Endothelial cell of hepatic sinusoid (primary cell): ENCODE data around the gene PGBD5.

Source experiments
- in situ Hi-C: cut with HindIII; loops from 2 replicates; pipeline ENCODE4 v1.10.0; 2017; ENCODE audit warnings: low sequenced_read_pairs

PGBD5 gene

DNA sequence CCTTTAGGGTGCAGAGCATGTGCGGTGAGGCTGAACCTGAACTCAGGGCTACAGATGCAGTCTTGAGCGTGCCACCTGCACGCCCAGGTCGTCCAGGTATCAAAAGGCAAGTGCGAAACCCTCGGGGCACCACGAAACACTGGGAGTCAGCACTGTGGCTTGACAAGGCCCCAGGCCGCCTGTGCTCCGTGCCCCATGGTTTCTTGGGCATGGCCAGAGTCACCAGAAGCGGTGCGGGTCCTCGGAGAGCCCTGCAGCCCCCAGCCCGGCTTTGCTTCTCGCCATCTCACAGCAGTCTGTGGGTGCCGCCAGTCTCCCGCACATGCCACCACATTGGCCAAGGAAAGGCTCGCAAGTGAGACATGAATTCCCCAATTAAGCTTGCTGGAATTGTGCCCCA lies 117.3 kb downstream of the PGBD5 start:
- in situ Hi-C loops: no loop called here

DNA sequence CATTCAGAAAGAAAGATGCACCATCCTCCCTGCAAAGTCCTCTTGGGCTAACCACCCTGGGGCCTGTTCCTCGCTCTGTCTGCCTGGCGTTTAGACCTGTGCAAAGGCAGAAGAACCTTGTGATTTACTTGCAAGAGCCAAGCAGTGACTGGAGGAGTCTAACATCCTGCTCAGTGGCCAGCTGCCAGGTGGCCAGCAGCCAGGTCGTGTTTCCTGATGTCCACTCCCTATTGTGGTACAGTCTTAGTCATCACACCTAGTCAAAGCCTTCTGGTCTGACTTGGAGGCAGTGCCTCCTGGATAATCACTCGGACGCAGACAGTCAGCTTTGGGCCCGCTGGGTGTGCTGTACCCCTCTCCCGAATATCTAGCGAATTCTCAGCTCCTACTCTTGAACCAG lies 118.1 kb downstream of the PGBD5 start:
- in situ Hi-C loops: no loop called here

DNA sequence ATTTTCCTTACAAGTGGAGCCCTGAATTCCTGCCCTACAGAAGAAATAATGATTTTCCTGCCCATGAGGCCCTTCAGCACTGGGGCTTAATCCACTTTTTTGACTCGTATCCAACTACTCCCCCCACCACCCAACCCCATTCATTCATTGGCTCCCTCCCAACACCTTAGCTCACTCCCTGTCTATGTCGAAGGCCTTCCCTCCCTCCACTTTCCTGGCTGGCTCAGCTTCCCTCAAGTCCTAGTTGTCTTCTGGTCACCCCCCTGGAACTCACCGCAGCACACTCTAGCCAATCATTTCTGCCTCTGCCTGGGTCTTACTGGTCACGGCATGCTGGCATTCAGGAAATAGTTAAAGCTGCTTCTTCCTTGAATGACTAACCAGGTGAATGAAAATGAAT lies 118.9 kb downstream of the PGBD5 start:
- in situ Hi-C loops: no loop called here

DNA sequence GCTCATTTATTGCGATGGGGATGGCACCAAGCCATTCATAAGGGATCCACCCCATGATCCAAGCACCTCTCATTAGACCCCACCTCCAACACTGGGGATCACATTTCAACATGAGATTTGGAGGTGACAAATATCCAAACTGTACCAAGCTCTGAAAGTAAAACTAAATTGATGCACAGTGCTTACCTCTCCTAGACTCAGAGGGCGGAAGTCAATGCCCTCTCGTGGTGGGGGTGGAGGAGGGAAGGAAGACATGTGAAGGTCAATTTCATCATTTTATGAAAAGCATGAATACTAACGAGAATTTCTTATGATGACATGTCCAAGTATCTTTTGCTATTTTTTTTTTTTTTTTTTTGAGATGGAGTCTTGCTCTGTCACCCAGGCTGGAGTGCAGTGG lies 120.0 kb downstream of the PGBD5 start:
- in situ Hi-C loops: no loop called here

DNA sequence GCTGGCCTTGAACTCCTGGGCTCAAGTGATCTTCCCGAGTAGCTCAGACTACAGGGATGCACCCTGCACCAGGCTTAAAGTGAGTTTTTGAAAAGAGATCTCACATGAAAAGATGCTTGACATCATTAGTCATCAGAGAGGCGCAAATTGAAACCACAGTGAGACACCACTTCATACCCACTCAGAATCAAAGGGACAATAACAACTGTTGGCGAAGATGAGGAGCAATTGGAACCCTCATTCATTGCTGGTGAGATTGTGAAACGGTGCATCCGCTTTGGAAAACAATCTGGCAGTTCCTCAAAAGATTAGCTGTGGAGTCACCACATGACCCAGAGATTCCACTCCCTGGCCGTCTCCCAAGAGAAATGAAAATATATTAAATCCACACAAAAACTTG lies 122.3 kb downstream of the PGBD5 start:
- in situ Hi-C loops: no loop called here

DNA sequence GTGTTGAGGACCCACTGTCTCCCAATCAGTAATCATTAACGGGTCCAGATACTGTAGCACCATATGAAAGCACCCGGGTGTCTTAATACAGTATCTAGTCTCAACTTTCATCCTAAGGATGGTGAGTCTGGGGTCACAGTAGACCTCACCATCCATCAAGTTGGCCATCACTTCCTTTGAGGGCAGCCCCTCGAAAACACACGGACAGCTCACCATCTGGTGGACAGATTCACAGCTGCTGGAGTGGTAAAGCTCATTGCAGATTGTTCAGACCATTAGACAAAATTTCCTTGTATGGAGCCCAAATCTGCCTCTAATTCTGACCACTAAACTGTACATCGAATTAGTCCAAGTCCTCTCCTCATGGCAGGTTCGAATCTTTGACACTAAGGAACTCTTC lies 123.1 kb downstream of the PGBD5 start:
- in situ Hi-C loops: no loop called here

DNA sequence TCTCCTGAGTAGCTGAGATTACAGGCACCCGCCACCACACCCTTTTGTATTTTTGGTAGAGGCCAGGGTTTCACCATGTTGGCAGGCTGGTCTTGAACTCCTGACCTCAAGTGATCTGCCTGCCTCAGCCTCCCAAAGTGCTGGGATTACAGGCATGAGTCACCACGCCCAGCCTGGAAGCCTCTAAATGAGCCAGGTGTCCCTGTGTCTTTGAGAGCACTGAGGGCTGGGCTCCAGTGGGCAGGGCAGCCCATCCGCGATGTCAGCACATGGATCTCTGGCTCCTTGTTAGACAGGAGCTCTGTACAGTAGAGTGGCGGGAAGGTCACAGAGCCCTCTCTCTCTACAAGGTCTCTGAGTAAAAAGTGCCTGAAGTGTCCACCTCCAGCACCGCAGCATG lies 124.3 kb downstream of the PGBD5 start:
- in situ Hi-C loops: no loop called here

DNA sequence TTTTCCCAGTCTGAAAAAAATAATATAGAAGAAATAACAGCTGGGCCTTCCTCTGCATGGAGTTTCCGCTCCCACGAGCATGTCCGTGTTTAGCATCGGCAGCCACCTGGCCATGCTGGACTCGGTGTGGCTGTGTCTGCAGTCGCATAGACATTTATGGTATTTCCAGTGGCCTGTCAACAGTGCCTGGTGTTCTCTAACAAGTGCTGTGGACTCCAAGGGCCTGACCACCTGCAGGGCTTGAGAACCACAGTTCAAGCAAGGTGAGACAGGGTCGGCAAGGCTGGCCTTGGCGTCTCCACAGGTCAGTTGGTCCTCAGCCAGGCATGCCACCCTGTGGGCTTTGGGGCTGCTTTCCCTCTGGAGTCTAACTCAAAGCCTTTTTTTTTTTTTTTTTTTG lies 124.8 kb downstream of the PGBD5 start:
- in situ Hi-C loops: no loop called here

DNA sequence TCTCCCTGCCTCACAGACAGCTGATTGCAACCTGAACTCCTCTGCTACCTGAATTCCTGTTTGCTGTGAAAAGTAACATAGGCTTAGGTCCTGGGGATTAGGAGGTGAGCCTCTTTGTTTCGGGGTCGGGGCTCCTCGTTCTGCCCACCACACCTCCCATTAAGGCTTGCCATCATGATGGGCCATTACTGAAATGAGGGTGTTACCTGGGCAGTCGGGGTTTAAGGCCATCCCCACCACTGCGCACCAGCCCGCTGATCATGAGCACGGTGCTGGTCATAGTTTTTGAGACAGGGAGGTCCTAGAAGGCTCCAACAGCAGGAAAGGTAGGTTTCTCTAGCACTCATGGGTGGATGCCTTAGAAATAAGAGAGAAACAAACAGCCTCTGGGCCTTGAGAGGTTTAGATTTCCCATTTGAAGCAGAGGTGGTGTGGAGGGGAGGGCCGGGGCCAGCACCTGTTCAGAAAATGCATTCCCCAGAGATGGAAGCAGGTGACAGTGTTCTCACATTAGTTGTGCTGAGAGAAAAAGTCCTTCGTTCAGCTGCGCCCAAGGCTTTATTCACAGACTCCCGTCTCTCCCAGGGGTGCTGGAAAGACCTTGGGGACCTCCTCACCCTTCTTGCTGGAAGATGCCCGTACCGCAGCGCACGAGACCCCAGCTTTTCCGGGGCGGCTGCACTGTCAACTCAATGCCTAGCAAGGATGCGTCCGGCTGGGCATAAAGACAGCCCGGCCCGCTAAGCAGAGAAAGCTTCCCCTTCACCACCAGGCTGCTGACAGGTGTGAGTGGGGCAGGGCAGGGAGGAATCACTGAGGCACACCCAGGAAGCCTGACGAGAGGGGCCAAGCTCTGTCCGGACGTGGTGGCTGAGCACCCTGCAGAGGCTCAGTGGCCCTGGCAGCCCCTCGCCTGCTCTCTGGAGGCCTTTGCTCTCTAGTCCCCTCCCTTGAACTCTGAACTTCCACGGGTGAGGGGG lies 125.5 kb downstream of the PGBD5 start:
- in situ Hi-C loops: no loop called here

DNA sequence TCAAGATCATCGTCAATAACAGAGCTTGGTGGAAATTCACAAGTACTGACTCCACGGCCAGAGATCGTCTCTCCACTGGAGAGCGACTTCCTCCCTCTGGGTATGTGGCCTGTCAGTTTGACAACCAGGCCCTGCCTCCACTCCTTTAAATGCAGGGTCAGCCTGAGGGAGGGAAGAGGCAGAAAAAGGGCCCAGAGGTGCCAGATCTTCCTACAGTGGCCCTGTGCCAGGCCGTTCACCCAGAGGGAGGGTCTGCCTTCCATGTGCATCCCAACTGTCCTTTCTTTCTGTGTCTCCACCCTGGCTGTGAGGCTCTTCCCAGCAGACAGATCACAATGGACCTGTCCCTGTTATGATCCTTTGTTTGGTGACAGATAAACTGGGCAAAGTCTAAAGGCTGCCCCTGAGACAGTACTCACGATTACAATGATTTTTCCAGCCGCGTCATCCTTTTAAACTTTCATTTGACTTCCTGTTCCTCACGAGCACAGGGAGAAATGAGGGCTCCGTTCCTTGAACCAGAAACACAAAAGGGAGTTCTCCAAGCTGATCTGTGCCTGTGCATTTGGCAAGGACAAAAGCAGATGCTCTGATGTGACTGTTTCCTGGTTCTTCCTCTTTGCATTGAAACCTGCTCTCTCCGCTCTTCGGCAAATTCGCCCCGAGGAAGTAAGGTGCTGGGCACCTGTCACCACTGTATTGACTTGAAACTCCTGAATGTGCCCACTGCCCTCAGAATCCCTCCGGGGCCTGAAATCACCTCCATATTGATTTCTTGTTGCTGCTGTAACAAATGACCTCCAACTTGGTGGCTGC lies 126.7 kb downstream of the PGBD5 start:
- in situ Hi-C loops: no loop called here

DNA sequence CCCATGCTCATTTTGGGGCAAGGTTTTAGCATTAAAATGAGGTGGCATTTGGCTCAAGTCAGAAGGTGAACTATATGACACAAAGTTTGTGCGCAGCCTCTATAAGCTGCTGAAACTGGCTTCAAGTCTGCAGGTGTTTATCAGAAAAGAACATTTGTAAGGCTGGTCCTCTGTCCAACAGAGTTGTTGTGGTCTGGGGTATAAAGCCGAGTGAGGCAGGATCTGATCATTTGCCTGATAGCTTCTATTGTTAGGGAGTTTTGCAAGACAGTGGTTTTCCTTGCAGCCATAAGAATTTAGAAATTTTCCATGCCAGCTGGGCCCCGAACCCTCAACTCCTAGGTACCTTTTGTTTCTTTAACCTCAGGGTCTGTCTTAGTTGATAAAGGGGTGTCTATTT lies 130.8 kb downstream of the PGBD5 start:
- in situ Hi-C loops: no loop called here

DNA sequence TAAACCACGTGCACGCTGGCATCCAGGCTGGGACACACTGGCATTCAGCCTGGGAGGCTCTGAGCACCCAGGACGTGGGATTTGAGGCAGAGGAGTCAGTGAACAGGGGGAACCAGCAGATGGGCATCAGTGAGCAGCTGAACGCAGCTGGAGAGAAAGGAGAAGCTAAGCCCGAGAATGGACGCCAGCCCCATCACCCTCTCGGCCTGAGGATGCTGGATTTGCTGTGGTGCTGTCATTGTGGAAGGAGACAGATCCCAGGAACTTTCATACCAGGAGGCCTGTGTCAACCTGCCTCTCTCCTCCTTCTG lies 132.8 kb downstream of the PGBD5 start:
- in situ Hi-C loops: no loop called here

DNA sequence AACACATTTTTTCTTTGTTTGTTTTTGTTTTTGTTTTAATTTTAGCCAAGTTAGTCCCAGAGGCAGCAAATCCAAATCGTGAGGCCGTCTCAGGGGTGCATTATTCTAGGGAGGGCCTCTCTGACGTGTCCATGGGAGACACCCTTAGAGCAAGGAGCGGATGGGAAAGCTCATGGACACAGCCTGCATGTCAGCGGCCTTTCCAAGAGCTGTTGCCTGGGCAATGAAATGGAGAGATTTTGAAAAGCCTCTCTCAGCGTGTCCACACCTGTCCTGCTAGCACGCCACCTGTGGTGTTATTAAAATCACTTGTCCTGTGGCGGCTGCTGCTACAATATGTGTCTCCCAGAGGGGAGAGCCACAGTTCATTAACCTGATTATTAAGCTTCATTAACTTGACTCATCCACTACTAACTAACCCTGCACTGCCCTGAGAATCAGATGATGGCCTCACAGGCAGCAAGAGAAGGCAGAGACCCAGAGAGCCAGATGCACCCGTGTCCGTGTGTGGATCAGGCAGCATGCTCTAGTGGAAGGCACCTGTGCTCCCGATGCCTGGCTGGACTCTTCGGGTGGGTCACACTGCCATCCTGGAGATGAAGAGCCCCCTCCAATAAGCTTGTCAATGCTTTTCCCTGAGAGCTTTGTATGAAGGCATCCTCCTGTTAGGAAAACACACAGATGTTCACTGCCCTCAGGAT lies 133.3 kb downstream of the PGBD5 start:
- in situ Hi-C loops: no loop called here

DNA sequence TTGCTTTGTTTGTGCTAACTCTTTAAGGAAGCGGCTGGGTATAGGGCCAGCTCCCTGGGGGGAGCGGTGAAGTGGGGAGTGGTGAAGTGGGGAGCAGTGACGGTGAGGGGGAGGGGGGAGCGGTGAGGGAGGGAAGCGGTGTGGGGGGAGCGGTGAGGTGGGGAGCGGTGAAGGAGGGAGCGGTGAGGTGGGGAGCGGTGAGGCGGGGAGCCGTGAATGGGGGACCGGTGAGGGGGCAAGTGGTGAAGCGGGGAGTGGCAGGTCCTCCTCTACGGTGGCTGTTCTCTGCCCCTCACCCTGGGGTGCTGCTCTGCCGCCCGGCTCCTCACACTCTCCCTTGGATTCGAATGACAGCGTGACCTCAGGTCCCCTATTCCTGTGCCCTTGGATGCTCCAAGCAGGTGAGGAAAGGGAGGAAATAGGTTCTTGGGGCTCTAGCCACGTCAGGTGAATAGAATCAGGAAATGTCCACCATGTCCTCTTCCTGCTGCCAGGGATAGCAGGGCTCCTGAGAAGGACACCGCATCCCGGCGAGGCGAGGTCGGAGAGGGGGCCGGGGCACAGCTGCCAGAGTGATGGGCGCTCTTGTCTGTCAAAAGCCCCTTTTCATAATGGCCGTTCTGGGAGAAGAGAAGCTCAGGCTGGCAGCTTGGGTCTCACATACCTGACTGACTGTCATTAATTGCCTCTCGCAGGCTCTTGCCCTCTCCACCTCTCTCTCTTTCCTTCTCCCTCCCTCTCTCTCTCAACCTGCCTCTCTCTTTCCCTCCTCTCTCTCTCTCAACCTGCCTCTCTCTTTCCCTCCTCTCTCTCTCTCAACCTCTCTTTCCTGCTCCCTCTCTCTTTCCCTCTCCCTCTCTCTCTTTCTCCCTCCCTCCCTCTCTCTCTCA lies 134.2 kb downstream of the PGBD5 start:
- in situ Hi-C loops: no loop called here

DNA sequence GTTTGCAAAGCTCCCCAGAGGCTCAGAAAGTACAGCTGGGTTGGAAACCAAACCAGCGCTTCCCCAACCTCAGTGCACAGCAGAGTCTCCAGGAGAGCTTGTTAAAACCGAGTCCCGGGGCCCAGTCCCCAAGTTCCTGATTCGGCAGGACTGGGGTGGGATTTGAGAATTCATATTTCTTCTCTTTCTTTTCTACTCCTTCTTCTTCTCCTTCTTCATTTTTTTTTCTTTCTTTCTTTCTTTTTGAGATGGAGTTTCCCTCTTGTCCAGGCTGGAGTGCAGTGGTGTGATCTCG lies 136.8 kb downstream of the PGBD5 start:
- in situ Hi-C loops: no loop called here

DNA sequence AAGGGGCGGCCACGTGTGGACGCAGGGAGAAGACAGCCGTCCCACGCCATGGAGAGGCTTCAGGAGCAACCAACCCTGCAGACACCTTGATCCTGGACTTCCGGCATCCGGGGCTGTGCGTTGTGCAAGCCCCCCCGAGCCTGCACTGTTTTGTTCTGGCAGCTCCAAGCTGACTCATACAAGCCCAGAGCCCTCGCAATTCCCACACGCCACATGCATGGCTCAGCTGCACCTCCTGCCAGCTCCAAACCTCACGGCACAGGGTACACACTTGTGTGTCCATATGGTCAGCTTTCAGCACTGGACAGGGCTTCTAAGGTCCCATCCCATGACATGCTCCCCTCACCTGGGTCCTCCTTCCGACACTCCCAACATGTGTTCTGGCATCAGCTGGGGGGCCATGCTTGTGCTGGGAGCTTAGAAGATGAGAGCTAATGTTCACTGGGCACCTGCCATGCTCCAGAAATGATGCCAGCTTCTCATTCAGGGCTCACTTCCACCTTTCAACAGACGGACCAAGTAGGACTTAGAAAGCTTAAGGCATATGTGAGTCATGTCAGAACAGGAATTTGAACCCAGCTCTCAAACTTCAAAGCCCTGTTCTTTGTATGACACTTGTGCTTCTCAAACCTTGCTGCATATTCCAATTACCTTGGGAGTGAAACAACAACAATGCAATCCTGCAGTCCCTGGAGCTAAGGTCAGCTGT lies 137.3 kb downstream of the PGBD5 start:
- in situ Hi-C loops: no loop called here

DNA sequence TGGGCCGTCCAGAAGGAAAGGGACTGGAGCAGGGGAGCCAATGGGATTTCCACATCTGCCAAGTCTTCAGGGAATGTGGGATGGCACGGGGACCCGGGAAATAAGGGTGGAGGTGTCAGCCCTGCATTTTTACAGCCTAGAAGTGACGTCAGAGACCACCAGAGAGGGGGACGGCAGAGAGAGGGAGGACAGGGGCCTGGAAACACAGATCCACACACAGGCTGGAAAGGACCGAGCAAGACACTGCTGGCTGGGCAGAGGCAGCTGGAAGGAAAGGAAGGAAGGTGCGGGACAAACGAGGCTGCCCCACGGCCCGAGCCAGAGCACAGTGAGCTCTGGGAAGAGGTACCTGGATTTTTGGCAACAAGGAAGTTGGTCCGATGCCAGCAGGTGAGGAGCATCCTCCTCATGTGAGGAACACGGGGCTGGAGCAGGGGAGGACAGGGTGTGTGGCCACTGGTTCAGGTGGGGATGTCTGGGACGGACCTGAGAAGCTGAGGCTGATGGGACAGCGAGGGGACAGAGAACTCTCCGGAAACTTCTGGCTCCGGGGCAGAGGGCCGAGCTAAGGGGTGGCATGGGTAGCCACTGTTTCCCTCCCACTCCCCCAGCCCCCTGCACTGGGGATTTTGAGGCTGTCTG lies 138.3 kb downstream of the PGBD5 start:
- in situ Hi-C loops: no loop called here

DNA sequence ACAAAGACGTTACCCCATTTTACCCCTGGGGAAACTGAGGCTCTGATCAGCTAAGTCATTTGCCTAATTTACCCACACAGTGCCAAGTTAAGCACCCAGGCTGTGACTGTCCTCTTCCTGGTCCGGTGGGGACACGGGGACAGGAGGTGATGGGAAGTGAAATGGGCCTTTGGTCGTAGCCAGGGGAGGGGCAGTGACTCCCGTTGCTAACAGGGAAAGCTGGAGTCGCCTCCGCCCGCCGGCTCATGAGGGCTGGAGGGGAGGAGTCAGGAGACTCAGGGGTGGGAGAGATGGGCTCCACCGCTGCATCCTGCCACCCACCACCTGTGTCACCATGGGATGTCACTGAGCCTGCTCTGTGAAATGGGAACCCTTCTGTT lies 139.3 kb downstream of the PGBD5 start:
- in situ Hi-C loops: no loop called here

DNA sequence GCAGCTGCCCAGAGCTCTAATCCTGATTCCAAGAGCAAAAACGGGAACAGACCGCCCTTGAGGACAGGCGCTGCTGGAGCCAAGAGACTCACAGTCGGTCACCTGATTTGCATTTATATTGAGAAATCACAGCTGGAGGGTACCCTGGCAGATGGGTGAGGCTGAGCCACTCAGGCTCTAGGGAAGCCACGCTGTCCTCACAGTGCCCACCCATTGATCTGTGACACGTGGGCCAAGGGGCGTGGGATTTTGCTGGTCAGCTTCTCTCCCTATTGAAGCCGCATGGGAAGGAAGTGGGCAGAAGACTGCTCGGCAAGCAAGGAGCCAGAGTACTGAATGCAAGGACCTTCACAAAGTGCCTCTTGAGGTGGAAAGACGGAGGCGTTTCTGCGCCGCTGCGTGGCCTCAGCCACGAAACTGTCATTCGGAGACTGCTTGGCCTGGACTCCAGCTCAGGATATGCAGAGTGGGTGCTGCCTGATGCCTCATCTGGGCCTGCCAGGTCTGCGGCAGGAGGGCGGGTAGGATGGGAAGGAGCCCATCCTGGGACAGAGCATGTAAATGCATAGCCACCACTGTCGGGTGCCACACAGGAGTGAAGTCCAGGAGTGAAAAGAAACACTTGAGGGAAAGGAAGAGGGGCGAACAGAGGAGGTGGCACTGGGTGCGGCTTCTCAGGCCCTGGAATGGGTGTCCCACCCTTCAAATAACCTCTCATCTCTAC lies 139.8 kb downstream of the PGBD5 start:
- in situ Hi-C loops: no loop called here
